NCI-H146 (cell line): ENCODE data around the gene GMEB2.
A peak's percentile ranks its signal among the peaks of the same experiment; 100 is the strongest.
"Not testable (repeated sequence)": the region's sequence is repeated elsewhere in the genome, so short reads cannot be mapped to it uniquely, and the experiment has no call there.

Experiments
- DNase-seq: peaks from one replicate; lab custom pipeline; 2025; lab: John Stamatoyannopoulos, UW

GMEB2 gene

DNA sequence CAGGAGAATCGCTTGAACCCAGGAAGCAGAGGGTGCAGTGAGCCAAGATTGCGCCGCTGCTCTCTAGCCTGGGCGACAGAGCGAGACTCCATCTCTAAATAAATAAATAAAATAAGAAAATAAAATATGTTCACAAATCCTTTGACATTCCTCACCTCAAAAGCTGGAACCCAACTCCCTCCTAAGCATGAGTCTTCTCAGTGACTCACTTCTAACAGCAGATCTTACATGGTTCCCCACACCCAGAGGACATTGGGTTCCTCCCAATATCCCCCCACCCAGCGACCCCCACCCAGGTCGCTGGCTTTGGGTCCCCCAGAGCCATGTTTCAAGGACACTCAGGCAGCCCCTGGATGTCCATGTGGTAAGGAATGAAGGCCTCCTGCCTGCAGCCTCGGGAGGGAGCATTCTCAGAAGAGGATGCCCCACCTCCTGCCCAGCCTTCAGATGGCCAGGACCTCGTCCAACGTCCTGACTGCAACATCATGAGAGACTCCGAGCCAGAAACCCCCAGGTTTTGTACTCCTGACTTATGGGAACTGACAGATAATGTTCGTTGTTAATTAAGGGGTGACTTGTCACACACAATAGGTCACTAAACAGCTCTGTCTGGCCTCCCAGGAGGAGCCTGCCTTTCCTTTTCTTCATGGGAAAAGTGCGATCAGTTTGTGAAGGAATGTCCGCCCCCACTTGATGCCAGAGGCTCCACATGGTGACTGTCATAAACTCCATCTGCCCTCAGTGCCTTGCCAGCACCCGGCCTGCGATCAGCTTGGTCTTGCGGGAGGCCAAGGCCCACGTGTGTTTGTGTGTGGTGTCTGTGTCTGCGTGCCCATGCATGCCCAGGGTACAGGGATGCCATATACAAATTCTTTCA, 10.1 kb upstream of the GMEB2 start:
- no peak for DNase-seq

DNA sequence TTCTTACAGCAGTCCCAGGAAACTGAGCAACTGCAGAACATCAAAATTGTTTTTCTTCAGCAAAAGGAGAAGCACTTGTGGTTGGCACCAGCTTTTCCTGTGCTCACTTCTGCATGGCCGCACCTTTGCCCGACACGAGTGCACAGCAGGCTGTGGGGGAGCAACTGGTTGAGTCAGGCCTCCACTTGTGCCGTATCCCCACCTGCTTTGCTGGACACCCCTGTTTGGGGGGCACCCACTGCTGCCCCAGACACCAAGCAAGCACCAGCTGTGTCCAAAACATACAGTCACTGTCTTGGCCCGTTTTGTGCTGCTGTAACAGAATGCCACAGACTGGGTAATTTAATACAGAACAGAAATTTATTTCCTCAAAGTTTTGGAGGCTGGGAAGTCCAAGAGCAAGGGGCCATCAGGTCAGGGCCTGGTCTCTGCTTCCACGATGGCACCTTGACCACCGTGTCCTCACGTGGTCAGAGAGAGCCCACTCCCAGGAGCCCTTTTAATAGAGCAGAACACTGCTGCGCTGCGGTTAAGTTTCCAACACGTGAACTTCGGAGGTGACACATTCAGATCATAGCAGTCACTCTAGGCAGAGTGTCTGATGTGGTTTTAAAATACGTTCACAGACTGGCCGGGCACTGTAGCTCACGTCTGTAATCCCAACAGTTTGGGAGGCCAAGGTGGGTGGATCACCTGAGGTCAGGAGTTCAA, 8.7 kb upstream of the GMEB2 start:
- DNase-seq = no peak

- DNase-seq = no peak
These were observed 6.8 kb upstream of the GMEB2 start for GRCh38 chr20:63633732-63634131.

DNA sequence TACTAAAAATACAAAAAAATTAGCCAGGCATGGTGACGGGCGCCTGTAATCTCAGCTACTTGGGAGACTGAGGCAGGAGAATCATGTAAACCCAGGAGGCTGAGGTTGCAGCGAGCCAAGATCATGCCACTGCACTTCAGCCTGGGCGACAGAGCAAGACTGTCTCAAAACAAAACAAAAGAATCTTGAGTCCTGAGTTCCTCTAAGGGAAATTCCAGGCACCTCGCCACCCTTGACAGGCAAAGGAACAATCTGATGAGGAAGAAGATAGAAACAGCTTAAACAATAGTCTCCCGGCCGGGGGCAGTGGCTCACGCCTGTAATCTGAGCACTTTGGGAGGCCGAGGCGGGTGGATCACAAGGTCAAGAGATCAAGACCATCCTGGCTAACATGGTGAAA, 4.5 kb upstream of the GMEB2 start:
- DNase-seq = not testable (repeated sequence)

DNA sequence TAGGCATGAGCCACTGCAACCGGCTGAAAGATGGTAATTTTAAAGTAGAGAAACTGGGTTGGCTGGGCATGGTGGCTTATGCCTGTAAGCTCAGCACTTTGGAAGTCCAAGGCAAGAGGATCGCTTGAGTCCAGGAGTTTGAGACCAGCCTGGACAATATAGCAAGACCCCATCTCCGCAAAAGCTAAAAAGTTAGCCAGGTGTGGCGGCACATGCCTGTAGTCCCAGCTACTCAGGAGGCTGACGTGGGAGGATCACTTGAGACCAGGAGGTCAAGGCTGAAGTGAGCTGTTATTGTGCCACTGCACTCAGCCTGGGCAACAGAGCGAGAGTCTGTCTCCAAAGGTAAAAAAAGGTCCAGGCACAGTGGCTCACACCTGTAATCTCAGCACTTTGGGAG, 4.1 kb upstream of the GMEB2 start:
- not testable (repeated sequence) for DNase-seq

DNA sequence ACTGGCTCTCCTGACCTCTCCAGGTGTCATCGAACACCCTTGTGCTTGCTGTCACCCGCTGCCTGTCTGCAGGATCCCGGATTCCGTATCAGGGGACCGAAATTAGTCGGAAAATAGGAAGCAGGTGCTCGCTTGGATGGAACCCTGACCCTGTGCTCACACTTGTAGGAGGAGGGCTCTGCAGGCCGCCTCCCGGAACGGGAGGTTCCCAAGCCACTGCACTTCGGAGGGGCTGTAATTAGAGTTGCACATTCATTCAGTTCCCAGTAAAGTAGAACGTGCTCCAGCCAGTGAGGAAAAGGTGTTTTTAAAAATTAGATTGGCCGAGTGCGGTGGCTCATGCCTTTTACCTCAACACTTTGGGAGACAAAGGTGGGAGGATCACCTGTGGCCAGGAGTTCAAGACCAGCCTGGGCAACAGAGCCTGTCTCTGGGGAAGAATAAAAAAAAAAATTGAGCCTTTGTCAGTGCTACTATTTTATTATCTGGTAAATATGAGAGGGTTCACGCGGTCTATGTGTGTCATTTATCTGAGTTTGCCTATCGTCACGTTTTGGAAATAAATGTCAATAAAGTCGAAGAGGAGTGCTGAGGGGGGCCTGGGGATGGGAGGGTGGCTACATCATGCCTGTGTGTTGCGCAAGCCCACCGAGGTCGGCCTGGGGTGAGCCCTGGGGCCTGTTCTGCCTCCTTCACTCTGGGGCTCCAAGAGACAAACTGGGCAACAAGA, 1.5 kb upstream of the GMEB2 start:
- peak; percentile 93 for DNase-seq

DNA sequence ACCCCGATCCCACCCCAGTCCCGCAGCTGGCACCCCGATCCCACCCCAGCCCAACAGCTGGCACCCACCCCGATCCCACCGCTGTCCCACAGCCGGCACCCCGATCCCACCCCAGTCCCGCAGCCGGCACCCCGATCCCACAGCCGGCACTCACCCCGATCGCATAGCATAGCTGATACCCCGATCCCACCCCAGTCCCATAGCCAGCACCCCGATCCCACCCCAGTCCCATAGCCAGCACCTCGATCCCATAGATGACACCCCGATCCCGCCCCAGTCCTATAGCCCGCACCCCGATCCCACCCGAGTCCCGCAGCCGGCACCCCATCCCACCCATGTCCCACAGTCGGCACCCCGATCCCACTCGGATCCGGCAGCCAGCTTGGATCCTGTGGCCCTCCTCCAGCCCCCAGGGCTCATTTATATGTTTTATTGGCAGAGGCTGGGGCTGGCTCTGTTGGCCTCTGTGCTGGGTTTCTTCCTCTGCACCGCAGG, 897 bp upstream of the GMEB2 start:
- DNase-seq = no peak

GRCh38 chr20:63627129-63627750, 339 bp upstream of the GMEB2 start:
- peak; percentile 97 for DNase-seq

GRCh38 chr20:63625771-63626423, 1.0 kb downstream of the GMEB2 start:
- DNase-seq = no peak

DNA sequence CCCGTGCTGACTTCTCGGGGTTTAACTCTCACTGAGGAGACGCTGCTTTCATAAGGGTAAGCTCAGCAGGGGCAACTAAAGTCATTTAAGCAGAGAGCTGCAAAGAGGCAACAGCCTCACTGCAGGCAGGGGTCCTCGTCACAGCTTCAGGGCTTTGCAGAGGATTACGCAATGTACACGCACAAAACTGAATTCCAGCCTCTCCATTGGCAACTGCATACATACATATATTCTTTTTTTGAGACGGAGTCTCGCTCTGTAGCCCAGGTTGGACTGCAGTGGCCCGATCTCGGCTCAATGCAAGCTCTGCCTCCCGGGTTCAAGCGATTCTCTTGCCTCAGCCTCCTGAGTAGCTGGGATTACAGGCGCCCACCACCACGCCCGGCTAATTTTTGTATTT, 2.4 kb downstream of the GMEB2 start:
- DNase-seq = no peak

- no peak for DNase-seq
These were observed 4.2 kb downstream of the GMEB2 start for GRCh38 chr20:63622732-63623131.

DNA sequence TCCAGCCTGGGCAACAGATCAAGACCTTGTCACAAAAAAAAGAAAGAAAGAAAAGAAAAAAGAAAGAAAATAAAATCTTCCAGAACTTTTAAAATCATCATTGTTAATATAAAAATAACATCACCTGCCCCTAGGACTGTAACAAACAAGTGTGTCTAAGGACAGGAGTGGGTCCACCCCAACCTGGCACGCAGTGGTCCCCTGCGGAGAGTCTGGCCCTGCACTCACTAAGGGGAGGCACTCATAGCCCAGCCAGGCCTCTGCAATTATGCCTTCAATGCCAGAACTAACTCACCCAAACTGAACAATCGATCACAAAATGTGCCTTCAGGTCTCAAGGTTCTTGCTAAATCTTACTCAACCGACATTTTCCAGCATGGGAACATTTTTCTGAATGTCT, 4.8 kb downstream of the GMEB2 start:
- DNase-seq = no peak

GRCh38 chr20:63620991-63621390, 5.9 kb downstream of the GMEB2 start:
- DNase-seq = no peak

DNA sequence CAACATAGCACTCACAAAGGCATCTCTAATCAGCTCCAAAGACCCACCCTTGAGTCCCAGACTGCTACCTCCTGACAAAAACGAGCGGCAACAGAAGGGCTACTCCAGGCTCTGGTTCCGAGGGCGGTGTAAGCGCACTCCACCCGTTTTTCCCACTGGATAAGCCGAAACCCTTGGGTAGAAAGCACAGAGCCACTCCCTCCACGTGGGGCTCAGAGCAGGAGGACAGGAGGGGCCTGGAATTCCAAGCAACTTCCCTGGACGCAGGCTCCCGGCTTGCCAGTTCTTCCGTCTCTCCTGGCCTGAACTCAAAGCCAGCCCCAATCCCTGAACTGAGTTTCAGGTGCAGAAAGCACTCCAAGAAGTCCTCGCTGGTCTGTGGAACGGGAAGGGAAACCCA, 7.4 kb downstream of the GMEB2 start:
- no peak for DNase-seq

DNA sequence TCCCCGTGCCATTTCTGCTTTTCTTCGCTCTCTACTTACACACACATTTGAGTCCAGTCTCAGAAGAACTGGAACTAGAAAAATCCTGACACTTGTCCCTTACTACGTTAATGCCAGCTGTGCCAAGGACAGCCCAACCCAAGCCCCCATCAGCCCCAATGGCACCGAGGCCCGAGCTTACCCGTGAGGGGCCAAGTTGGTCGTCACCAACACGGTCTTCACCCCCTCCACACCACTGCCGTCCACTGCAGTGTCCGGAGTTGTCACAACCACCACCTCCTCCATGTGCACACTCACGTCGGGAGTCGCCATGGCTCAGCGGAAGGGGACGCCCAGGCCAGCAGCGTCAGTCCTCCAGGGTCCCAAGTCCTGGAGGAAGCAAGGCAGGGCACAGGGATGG, 7.8 kb downstream of the GMEB2 start:
- no peak for DNase-seq

DNA sequence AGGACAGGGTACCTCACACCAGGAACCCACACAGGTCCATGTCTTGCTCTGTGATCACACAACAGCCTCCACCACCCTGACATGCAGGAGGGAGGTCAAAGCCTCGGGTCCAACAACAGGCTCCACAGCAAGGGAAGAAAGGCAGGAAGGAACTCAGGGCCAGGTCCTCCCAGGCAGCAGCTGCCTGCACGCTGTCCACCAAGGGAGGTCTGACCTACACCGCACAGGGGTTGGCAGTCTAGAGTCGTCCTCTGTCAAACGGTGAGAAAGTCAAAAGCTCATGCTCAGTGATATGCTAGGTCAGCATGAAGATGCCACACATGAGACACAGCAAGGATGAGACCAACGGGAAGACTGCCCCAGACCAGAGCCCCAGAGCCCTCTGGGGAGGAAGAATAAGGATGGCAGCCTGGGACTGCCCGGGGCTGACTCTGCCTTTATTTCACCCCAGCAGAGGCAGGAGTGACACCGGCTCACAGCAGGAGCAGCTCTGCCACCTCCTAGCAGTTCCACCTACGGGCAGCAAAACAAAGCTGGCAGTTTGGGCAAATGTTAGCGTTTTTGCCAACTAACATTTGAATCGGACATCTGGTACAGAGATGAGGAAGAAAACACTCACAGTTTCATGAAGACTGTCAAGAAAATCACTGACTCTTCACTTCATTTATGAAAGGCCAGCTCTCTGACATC, 8.5 kb downstream of the GMEB2 start:
- DNase-seq = no peak

DNA sequence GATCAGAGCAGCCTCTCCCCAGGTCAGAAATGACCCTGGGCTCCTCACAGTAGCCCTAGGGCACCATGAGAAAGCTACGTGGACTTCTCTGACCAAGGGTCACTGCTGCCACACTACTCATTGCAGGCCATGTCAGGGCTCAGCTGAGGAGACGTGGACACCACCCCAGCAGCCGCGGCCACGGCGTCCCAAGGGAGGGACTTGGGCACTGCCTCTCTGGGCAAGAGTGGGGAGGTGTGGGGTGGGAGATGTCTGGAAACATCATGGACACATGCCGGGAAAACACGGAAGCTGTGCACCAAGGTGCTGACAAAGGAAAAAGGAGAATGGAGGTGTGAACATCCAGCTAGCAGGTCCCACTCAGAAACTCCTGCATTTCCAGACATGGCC, 9.0 kb downstream of the GMEB2 start:
- no peak for DNase-seq

- DNase-seq = no peak
These were observed 9.6 kb downstream of the GMEB2 start for GRCh38 chr20:63617092-63617875.

DNA sequence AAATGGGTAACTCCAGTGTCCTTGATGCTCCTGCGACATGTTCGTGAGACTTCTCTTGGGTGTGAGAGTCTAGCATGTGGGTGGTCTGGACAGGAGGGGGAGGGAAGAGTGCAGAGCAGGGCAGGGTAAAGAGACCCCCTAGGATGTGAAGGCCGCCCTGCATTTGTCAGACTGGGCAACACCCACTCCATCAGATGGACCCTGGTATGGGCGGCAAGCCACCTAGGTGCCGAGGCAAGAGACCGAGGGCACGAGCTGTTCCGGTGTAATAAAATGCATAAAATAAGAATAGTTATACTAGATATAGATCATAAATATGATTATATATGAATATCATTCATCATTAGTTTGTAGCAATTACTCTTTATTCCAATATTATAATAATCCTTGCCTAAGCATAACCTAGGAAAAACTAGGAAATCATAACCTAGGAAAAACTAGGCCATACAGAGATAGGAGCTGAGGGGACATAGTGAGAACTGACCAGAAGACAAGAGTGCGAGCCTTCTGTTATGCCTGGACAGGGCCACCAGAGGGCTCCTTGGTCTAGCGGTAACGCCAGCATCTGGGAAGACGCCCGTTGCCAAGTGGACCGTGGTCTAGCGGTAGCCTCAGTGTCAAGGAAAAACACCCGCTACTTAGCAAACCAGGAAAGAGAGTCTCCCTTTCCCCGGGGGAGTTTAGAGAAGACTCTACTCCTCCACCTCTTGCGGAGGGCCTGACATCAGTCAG, 12.9 kb downstream of the GMEB2 start:
- DNase-seq = not testable (repeated sequence)
